ENCODE measurements around the gene MYBPHL. TPM values are rescaled to one million over a fixed set of nuclear protein-coding genes. Genes with fewer than 3 reads are reported as not detected.
A peak's percentile ranks its signal among the peaks of the same experiment; 100 is the strongest.

Gene MYBPHL
- total RNA-seq, 1 experiment from 2014 or later: not detected

DNA sequence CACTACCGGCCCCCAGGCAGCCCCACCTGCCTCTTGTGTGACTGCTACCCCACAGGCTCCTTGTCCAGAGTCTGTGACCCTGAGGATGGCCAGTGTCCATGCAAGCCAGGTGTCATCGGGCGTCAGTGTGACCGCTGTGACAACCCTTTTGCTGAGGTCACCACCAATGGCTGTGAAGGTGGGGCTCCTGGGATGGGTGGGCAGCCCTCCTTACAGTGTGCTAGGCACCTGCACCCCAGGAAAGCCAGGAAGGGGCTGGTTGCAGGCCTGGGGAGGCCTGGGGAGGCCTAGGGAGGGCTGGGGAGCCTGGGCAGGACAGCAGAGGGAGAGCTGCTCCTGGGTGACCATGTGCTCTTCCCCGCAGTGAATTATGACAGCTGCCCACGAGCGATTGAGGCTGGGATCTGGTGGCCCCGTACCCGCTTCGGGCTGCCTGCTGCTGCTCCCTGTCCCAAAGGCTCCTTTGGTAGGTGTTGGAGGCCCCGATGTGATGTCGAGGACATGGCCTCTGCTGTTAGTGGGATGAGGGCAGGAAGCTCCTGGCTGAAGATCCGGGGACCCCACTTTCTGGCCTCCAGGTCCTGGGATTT is 41.0 kb downstream of the MYBPHL start:
- no peak for DNase-seq (ENCODE audit: low read depth)

- no peak for DNase-seq (ENCODE audit: low read depth)
These were observed 41.8 kb downstream of the MYBPHL start for GRCh38 chr1:109265016-109265415.

- no peak for DNase-seq (ENCODE audit: low read depth)
These were observed 42.4 kb downstream of the MYBPHL start for GRCh38 chr1:109264379-109264755.

- peak; percentile 89 for DNase-seq (ENCODE audit: low read depth)
These were observed 43.0 kb downstream of the MYBPHL start for GRCh38 chr1:109263597-109264378.

GRCh38 chr1:109263234-109263596 is 43.6 kb downstream of the MYBPHL start:
- DNase-seq (ENCODE audit: low read depth): no peak

DNA sequence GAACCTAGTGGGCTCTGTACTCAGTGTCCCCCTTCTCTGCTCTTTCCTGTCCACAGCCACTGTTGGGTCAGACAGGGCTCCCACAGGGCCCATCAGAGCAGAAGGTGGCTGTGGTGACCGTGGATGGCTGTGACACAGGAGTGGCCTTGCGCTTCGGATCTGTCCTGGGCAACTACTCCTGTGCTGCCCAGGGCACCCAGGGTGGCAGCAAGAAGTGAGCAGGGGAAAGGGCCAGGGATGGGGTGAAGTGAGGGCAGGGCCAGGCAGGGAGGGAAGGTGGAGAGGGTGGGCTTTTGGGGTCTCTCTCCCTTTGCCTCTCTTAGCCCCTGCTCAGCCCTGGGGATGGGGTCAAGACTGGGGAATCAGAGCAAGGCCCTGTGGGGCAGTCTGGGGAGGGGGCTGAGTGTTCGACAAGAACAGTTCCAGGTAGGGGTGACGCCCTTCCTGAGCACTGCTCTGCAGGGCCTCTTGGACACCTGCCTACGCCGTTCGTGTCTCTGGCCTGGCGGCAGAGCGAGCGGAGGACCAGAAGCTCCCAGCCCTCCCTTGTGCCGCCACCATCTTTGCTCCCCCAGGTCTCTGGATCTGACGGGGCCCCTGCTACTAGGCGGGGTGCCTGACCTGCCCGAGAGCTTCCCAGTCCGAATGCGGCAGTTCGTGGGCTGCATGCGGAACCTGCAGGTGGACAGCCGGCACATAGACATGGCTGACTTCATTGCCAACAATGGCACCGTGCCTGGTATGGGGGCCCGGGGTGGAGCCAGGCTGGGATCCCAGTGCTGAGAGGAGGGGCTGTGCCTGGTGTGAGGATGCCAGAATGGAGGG is 44.4 kb downstream of the MYBPHL start:
- DNase-seq (ENCODE audit: low read depth): no peak

DNA sequence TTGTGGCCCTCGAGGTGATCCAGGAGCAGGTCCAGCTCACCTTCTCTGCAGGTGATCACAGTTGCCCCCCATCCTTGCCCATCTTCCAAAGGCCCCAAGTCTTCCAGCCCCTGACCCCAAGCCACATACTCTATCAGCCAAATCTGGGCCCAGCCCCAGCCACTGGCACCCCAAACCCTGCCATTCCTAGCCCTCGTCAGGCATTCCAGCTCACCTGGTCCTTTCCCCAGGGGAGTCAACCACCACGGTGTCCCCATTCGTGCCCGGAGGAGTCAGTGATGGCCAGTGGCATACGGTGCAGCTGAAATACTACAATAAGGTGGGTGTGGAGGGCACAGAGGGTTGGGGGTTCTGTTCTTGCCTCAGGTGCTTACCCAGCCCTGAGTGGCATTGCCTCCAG is 45.2 kb downstream of the MYBPHL start:
- no peak for DNase-seq (ENCODE audit: low read depth)

DNA sequence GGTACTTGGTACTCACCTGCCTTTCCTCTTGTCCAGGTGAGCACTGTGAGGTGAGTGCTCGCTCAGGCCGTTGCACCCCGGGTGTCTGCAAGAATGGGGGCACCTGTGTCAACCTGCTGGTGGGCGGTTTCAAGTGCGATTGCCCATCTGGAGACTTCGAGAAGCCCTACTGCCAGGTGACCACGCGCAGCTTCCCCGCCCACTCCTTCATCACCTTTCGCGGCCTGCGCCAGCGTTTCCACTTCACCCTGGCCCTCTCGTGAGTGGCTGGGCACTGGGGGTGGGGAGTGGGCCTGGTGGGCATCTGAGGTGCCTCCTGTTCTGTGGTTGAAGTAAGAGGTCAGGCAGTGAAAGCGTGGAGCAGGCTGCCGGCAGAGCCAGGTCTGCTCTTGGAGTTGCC is 45.8 kb downstream of the MYBPHL start:
- no peak for DNase-seq (ENCODE audit: low read depth)

DNA sequence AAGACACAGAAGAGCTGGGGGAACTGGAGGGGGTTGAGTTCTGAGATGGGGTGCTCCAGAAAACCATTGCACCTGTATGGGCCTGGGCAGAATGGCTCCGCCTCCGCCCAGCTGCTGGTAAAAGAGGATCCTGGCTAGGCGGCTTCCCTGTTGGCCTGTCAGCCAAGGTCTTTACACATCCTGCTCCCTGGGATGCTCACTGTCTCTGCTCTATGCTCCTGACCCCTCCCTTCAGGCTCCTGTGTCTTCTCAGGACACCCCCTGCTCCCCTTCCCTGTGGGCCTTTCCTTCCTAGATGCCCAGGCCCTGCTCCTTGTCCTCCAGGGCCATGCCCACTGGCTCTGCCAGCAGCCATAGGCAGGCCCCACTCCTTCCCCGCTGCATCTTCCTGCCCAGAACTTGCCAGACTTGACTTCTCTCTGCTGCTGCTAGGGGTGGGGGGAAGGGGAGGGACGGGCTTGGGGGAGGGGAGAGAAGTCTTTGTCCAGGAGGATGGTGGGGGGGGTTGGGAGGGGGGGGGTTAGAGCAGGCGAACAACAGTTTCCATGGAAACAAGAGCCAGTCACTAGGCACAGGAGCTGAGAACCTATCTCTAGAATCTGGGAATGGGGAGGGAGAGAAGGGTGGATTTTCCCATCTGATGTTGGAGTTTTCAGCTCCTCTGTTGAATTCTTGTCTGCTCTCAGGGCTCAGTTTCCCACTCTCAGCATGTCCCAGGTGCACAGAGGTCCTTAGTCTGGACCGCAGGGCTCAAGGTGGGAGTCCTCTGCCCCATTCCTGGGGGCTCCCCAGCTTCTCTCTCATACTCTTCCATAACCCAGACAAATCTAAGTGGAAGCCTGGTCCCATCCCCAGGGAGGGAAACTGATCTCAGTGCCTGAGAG is 46.9 kb downstream of the MYBPHL start:
- no peak for DNase-seq (ENCODE audit: low read depth)

DNA sequence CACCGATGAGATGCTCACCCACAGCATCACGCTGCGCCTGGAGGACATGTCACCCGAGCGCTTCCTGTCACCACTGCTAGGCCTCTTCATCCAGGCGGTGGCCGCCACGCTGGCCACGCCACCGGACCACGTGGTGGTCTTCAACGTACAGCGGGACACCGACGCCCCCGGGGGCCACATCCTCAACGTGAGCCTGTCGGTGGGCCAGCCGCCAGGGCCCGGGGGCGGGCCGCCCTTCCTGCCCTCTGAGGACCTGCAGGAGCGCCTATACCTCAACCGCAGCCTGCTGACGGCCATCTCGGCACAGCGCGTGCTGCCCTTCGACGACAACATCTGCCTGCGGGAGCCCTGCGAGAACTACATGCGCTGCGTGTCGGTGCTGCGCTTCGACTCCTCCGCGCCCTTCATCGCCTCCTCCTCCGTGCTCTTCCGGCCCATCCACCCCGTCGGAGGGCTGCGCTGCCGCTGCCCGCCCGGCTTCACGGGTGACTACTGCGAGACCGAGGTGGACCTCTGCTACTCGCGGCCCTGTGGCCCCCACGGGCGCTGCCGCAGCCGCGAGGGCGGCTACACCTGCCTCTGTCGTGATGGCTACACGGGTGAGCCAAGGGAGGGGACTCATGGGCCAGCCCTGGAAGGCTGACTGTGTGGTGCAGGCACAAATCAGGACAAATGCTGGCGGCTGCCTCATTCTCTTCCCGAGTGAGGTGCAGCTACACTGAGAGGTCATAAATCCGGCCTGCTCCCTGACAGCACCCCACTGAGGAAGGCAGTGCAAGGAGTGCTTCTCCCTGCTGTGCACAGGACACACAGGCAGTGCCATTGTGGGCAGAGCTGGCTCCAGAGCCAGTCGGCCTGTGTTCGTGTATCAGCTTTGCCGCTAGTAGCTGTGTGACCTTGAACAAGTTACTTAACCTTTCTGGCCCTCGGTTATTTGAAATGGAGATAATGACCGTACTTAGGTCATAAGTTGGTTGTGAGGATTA is 48.0 kb downstream of the MYBPHL start:
- no peak for DNase-seq (ENCODE audit: low read depth)

GRCh38 chr1:109257682-109258421 is 49.0 kb downstream of the MYBPHL start:
- no peak for DNase-seq (ENCODE audit: low read depth)

- peak; percentile 88 for DNase-seq (ENCODE audit: low read depth)
These were observed 49.7 kb downstream of the MYBPHL start for GRCh38 chr1:109256971-109257681.

DNA sequence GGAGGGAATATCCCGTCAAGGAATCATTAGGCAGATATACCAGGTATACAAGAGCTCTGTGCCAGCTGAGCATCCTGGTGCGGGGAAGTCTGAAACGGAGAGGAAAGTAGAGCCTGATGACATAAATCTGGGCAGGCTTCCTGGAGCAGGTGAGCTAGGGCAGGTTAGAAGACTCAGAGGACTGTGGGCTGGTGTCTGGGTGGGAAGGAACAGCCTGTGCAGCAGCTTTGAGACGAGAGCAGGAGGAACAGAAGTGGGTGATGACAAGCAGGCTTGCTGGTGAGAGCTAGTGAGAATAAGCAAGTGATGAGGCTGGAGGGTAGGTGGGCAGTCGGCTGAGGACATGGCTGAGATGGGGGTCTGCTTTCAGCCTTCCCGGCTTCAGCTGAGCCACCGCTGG is 50.7 kb downstream of the MYBPHL start:
- no peak for DNase-seq (ENCODE audit: low read depth)

DNA sequence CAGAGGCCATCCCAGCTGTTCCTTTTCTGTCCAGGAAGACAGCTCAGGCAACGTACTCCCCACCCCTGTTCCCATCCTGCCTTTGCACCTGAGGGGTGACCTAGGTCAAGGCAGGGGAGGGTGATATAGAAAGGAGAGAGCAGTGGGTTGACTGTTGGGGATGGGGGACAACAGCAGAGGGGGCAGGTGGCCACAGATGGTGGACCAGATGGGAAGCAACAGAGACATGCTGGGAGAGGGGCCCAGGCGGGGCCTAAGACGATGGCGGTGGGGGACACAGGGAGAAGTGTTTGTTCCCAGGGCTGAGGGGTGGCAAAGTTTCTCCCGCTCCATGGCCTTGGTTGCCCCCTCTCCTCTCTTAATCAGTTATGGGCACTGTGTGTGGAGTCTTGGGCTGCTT is 51.1 kb downstream of the MYBPHL start:
- DNase-seq (ENCODE audit: low read depth): no peak

GRCh38 chr1:109255097-109255651 is 51.6 kb downstream of the MYBPHL start:
- DNase-seq (ENCODE audit: low read depth): no peak

- peak; percentile 19 for DNase-seq (ENCODE audit: low read depth)
These were observed 52.2 kb downstream of the MYBPHL start for GRCh38 chr1:109254621-109255096.

DNA sequence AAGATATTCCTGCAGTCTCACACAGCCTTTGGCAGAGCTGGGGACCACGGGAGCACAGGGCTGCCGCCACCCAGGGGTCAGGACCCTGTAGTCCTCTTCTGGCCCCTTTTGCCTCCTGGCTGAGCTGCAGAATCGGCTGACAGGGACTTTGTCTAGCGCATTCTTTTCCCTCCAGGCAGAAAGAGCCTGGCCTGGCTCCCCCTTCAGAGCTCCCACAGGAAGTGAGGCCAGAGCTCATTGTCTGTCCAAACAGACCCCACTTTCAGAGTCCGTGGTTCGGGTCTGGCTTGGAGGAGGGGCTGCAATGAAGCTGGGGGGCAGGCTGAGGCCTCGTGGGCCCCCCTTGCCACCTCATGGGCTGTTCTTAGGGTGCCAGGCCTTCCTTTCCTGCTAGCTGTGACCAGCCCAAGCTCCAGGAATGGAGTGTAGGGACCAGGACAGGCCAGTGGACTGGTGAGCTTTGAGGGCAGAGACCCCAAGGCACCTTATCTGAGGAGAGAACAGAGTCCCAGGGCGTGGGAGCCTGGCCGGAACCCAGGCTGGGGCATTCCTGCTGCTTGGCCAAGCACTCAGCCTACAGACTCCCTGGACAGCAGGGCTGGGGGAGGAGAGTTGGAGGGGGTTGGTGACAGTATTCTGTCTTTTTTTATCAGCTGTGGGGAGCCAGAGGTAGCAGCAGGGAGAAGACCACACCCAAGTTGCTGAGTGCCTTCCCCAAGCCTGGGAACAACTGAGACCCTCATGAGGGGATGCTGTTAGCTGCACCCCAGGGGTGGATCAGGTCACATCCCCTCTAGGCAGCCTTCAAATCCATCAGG is 52.8 kb downstream of the MYBPHL start:
- DNase-seq (ENCODE audit: low read depth): peak; percentile 45

All from RPMI7951 (cell line).